ENCODE data around the gene SLC38A9. TPM values are rescaled to one million over a fixed set of nuclear protein-coding genes. Genes with fewer than 3 reads are reported as not detected.
"Not testable (repeated sequence)": the region's sequence is repeated elsewhere in the genome, so short reads cannot be mapped to it uniquely, and the experiment has no call there.

The SLC38A9 gene
- 10 to 100 TPM; 16.6 to 19.6 TPM for total RNA-seq

- Histone ChIP-seq H3K4me3 (peak within 1 kb of the TSS; percentile 92), H3K9me3 (no peaks in the 10 kb centered on the region), H3K4me1 (ENCODE audit: control insufficient read depth in 1 of 2, low read depth in 2 of 2) (peaks cover 0 to 8% of the 10 kb centered on the region in 2 donors), H3K36me3 (no peaks in the 10 kb centered on the region), H3K27ac (peak within 1 kb of the TSS; percentile 27 to 64), H3K27me3 (replicated peaks; ENCODE audit: insufficient read depth) (no peaks in the 10 kb centered on the region)
- DNase-seq (ENCODE audit: low spot score) (peak; percentile 89), ATAC-seq (ENCODE audit: insufficient number of reproducible peaks, low FRiP score, low read depth) (peak; percentile 92)
- no peak for TF ChIP-seq CTCF (IDR thresholded peaks at IDR 0.05)
Measured at GRCh38 chr5:55712023-55712859, at the start of gene SLC38A9. SLC38A9 (minus strand) TSS chr5:55712324; CDS start chr5:55697958, 14,366 bp downstream.

GRCh38 chr5:55761721-55762120 is 49.6 kb upstream of the SLC38A9 start:
- not testable (repeated sequence) for DNase-seq (ENCODE audit: low spot score); H3K4me1 ChIP-seq (ENCODE audit: control insufficient read depth in 1 of 2, low read depth in 2 of 2); H3K4me3 ChIP-seq; H3K27ac ChIP-seq; H3K36me3 ChIP-seq; H3K9me3 ChIP-seq; ATAC-seq (ENCODE audit: insufficient number of reproducible peaks, low FRiP score, low read depth); H3K27me3 ChIP-seq (replicated peaks; ENCODE audit: insufficient read depth)

GRCh38 chr5:55758714-55759113 is 46.6 kb upstream of the SLC38A9 start:
- no peak for TF ChIP-seq CTCF (IDR thresholded peaks at IDR 0.05)
- no peak overlapping the region for H3K27ac ChIP-seq
- H3K27me3 ChIP-seq (replicated peaks; ENCODE audit: insufficient read depth) = no peaks in the 10 kb centered on the region
- DNase-seq (ENCODE audit: low spot score) (no peak), ATAC-seq (ENCODE audit: insufficient number of reproducible peaks, low FRiP score, low read depth) (no peak)
- H3K4me3 ChIP-seq = no peak overlapping the region
- no peaks in the 10 kb centered on the region for H3K9me3 ChIP-seq
- no peaks in the 10 kb centered on the region for H3K36me3 ChIP-seq
- no peaks in the 10 kb centered on the region for H3K4me1 ChIP-seq (ENCODE audit: control insufficient read depth in 1 of 2, low read depth in 2 of 2)

- Histone ChIP-seq H3K27ac (no peak overlapping the region), H3K4me3 (no peak overlapping the region), H3K36me3 (no peaks in the 10 kb centered on the region), H3K27me3 (replicated peaks; ENCODE audit: insufficient read depth) (no peaks in the 10 kb centered on the region), H3K9me3 (no peaks in the 10 kb centered on the region), H3K4me1 (ENCODE audit: control insufficient read depth in 1 of 2, low read depth in 2 of 2) (no peaks in the 10 kb centered on the region)
- no peak for DNase-seq (ENCODE audit: low spot score)
- no peak for ATAC-seq (ENCODE audit: insufficient number of reproducible peaks, low FRiP score, low read depth)
- TF ChIP-seq CTCF (IDR thresholded peaks at IDR 0.05) = no peak
Measured at GRCh38 chr5:55758231-55758630, 46.1 kb upstream of the SLC38A9 start.

GRCh38 chr5:55750499-55750898 is 38.4 kb upstream of the SLC38A9 start:
- no peak for TF ChIP-seq CTCF (IDR thresholded peaks at IDR 0.05)
- no peaks in the 10 kb centered on the region for H3K27me3 ChIP-seq (replicated peaks; ENCODE audit: insufficient read depth)
- H3K4me3 ChIP-seq = no peak overlapping the region
- no peak for DNase-seq (ENCODE audit: low spot score)
- H3K27ac ChIP-seq = no peak overlapping the region
- H3K36me3 ChIP-seq = no peaks in the 10 kb centered on the region
- no peak for ATAC-seq (ENCODE audit: insufficient number of reproducible peaks, low FRiP score, low read depth)
- no peaks in the 10 kb centered on the region for H3K9me3 ChIP-seq
- no peaks in the 10 kb centered on the region for H3K4me1 ChIP-seq (ENCODE audit: control insufficient read depth in 1 of 2, low read depth in 2 of 2)
